AG09309 (cell line): ENCODE measurements around the gene CBX8.
"Not testable (repeated sequence)": the region's sequence is repeated elsewhere in the genome, so short reads cannot be mapped to it uniquely, and the experiment has no call there.

Experiments used
- DNase-seq: peaks from one replicate; pipeline ENCODE4 v3.0.0-alpha.2; 2010; ENCODE audit warnings: low read depth
- H3K4me3 ChIP-seq: 2 replicates; pipeline ENCODE4 v1.5.1; 2011; ENCODE audit warnings: mild to moderate bottlenecking, low read depth, low read length, moderate library complexity; ENCODE audit not compliant: control insufficient read depth
- CTCF ChIP-seq: IDR thresholded peaks from 2 replicates; pipeline ENCODE4 v1.5.1; 2011; ENCODE audit warnings: mild to moderate bottlenecking, low read depth, low read length, inconsistent platforms; ENCODE audit not compliant: insufficient read depth, control insufficient read depth; ENCODE audit errors: missing control alignments

CBX8 gene

GRCh38 chr17:79761894-79762589 lies 34.8 kb downstream of the CBX8 start:
- H3K4me3 ChIP-seq = no peak overlapping the region
- no peak for TF ChIP-seq CTCF
- no peak for DNase-seq

GRCh38 chr17:79760197-79760906 lies 36.5 kb downstream of the CBX8 start:
- H3K4me3 ChIP-seq = no peak overlapping the region
- no peak for TF ChIP-seq CTCF
- no peak for DNase-seq

- no peak for DNase-seq
- H3K4me3 ChIP-seq = no peak overlapping the region
- no peak for TF ChIP-seq CTCF
These were observed 38.6 kb downstream of the CBX8 start for GRCh38 chr17:79758271-79758670.

GRCh38 chr17:79757140-79757745 lies 39.6 kb downstream of the CBX8 start:
- DNase-seq = no peak
- no peak overlapping the region for H3K4me3 ChIP-seq
- TF ChIP-seq CTCF = no peak

- TF ChIP-seq CTCF = no peak
These were observed 41.3 kb downstream of the CBX8 start for GRCh38 chr17:79755591-79755990.

GRCh38 chr17:79754903-79755302 lies 42.0 kb downstream of the CBX8 start:
- DNase-seq = not testable (repeated sequence)

More at GRCh38 chr17:79755591-79755990, 41.3 kb downstream of the CBX8 start:
- no peak for DNase-seq
- no peak overlapping the region for H3K4me3 ChIP-seq

GRCh38 chr17:79754370-79754769 lies 42.5 kb downstream of the CBX8 start:
- no peak for DNase-seq
- TF ChIP-seq CTCF = no peak
- H3K4me3 ChIP-seq = no peak overlapping the region

More at GRCh38 chr17:79754903-79755302, 42.0 kb downstream of the CBX8 start:
- H3K4me3 ChIP-seq = not testable (repeated sequence)
